ENCODE results near the gene PBX1. TPM values are rescaled to one million over a fixed set of nuclear protein-coding genes. Genes with fewer than 3 reads are reported as not detected.

The PBX1 gene
- total RNA-seq, 1 donor from 2014 or later = 257 TPM

- H3K4me1 Mint-ChIP-seq (ENCODE audit: unreplicated experiment) = peaks cover 69% of the 10 kb centered on the region
- peak overlapping the region; percentile 53 for H3K27ac Mint-ChIP-seq
- peak overlapping the region; percentile 60 for H3K4me3 Mint-ChIP-seq
- no peaks in the 10 kb centered on the region for H3K27me3 Mint-ChIP-seq
- no peak for TF ChIP-seq CTCF (conservative IDR thresholded peaks at IDR 0.05)
- H3K36me3 Mint-ChIP-seq = peaks cover 19% of the 10 kb centered on the region
- H3K9me3 Mint-ChIP-seq = no peaks in the 10 kb centered on the region
- no peak for DNase-seq (ENCODE audit: extremely low spot score, unreplicated experiment)
Measured at GRCh38 chr1:164703960-164704411, 145.0 kb downstream of the PBX1 start.

GRCh38 chr1:164704954-164705353 lies 146.0 kb downstream of the PBX1 start:
- Mint-ChIP-seq H3K36me3 (peaks cover 23% of the 10 kb centered on the region), H3K4me1 (ENCODE audit: unreplicated experiment) (peaks cover 70% of the 10 kb centered on the region), H3K27ac (peak overlapping the region; percentile 22), H3K4me3 (no peak overlapping the region), H3K27me3 (no peaks in the 10 kb centered on the region), H3K9me3 (no peaks in the 10 kb centered on the region)
- peak; percentile 60 for TF ChIP-seq CTCF (conservative IDR thresholded peaks at IDR 0.05)
- DNase-seq (ENCODE audit: extremely low spot score, unreplicated experiment) = no peak

GRCh38 chr1:164706606-164706987 lies 147.6 kb downstream of the PBX1 start:
- Mint-ChIP-seq H3K9me3 (no peaks in the 10 kb centered on the region), H3K36me3 (peaks cover 21% of the 10 kb centered on the region), H3K4me1 (ENCODE audit: unreplicated experiment) (peaks cover 66% of the 10 kb centered on the region), H3K27ac (peak overlapping the region; percentile 75), H3K4me3 (peak overlapping the region; percentile 42), H3K27me3 (no peaks in the 10 kb centered on the region)
- DNase-seq (ENCODE audit: extremely low spot score, unreplicated experiment) = no peak
- no peak for TF ChIP-seq CTCF (conservative IDR thresholded peaks at IDR 0.05)

GRCh38 chr1:164707868-164708331 lies 148.9 kb downstream of the PBX1 start:
- no peak overlapping the region for H3K4me3 Mint-ChIP-seq
- peak overlapping the region; percentile 75 for H3K27ac Mint-ChIP-seq
- DNase-seq (ENCODE audit: extremely low spot score, unreplicated experiment) = no peak
- no peaks in the 10 kb centered on the region for H3K9me3 Mint-ChIP-seq
- peaks cover 23% of the 10 kb centered on the region for H3K36me3 Mint-ChIP-seq
- no peaks in the 10 kb centered on the region for H3K27me3 Mint-ChIP-seq
- H3K4me1 Mint-ChIP-seq (ENCODE audit: unreplicated experiment) = peaks cover 69% of the 10 kb centered on the region
- no peak for TF ChIP-seq CTCF (conservative IDR thresholded peaks at IDR 0.05)

- Mint-ChIP-seq H3K4me1 (ENCODE audit: unreplicated experiment) (peaks cover 69% of the 10 kb centered on the region), H3K27ac (no peak overlapping the region)
Measured at GRCh38 chr1:164708596-164708995, 149.6 kb downstream of the PBX1 start.

More at GRCh38 chr1:164708596-164708995, 149.6 kb downstream of the PBX1 start:
- peaks cover 23% of the 10 kb centered on the region for H3K36me3 Mint-ChIP-seq
- no peaks in the 10 kb centered on the region for H3K27me3 Mint-ChIP-seq
- DNase-seq (ENCODE audit: extremely low spot score, unreplicated experiment) = no peak
- no peak overlapping the region for H3K4me3 Mint-ChIP-seq
- TF ChIP-seq CTCF (conservative IDR thresholded peaks at IDR 0.05) = no peak
- no peaks in the 10 kb centered on the region for H3K9me3 Mint-ChIP-seq
